AG09319 (cell line): ENCODE measurements around the gene BUD31.

Source experiments
- DNase-seq: peaks from one replicate; pipeline ENCODE4 v3.0.0-alpha.2; 2010; ENCODE audit warnings: low read depth; ENCODE audit errors: extremely low read depth
- CTCF ChIP-seq: IDR thresholded peaks from 2 replicates; pipeline ENCODE4 v1.5.1; 2011; ENCODE audit warnings: low read depth, mild to moderate bottlenecking, inconsistent platforms, low read length, moderate library complexity

The BUD31 gene

GRCh38 chr7:99461221-99461620, 52.5 kb downstream of the BUD31 start:
- no peak for DNase-seq
- no peak for TF ChIP-seq CTCF

DNA sequence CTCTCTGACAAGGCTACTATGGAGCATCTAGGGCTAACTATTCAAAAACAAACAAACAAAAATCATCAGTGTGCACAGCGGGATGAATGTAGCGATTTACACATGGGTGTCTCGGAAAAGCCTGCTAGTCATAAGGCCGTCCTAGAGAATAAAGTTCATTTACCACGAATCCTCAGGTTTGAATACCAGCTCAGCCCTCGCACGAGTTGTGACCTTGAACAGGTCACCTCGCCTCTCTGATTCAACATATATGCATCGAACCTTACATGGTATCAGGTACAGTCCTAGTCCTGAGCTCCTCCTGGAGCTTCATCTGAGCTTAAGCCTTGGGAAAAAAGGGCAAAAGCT, 56.6 kb downstream of the BUD31 start:
- no peak for TF ChIP-seq CTCF

DNA sequence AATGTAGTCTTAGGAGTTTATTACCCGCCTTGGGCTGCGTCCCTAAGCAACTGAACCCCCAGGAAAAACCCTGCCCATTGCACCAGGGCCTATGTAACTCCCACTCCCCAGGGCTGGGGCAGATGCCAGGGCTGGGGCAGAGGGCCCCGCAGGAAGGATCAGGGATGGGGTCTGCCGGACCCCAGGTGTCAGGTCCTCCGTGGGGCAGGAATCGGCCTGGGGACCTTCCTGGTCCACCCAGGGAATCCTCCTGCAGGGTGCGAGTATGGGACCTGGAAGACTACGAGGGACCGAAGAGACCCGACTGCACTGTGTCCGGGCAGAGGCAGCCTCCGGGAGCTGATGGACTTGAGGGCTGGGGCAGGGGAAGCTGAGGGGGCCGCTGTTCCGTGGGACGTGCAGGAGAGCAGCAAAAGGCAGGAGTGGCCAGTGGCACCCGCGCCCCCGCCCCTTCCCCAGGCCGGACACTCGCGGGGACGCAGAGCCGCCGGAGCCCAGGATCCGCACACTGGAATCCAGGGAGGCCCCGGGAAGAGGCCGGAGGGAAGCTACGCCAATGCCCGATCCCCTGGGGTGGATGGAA, 59.7 kb downstream of the BUD31 start:
- no peak for TF ChIP-seq CTCF
- DNase-seq = no peak

More for the DNA sequence above, 56.6 kb downstream of the BUD31 start:
- DNase-seq = no peak
